OCI-LY3 (cell line): ENCODE results near the gene PAX5.

Experiments
- H2AFZ ChIP-seq: fragments of 200-600, 300-600 bp; shearing (Covaris generic); 2 replicates; pipeline ENCODE4 v1.6.0; 2014; ENCODE audit warnings: antibody characterized with exemption, low read depth, low read length
- H3K27ac ChIP-seq: fragments of 200-600, 300-600 bp; sonication (generic); 2 replicates; pipeline ENCODE4 v1.5.1; 2014; ENCODE audit warnings: mild to moderate bottlenecking, low read length, moderate library complexity, mixed read lengths
- H3K27me3 ChIP-seq: fragments of 200-600, 300-600 bp; sonication (generic); 2 replicates; pipeline ENCODE4 v1.6.1; 2014; ENCODE audit warnings: low read depth, low read length, mixed read lengths
- H3K36me3 ChIP-seq: fragments of 200-600, 300-600 bp; sonication (generic); replicated peaks from 2 replicates; pipeline ENCODE3; 2014; ENCODE audit warnings: low read depth, low read length, mixed read lengths
- H3K4me1 ChIP-seq: fragments of 300-600, 200-600 bp; sonication (generic); 2 replicates; pipeline ENCODE4 v1.6.1; 2014; ENCODE audit warnings: low read length, mixed read lengths
- H3K4me2 ChIP-seq: fragments of 200-600, 300-600 bp; sonication (generic); 2 replicates; pipeline ENCODE4 v1.6.1; 2014; ENCODE audit warnings: low read length, mixed read lengths
- H3K4me3 ChIP-seq: fragments of 300-600, 200-600 bp; sonication (generic); 2 replicates; pipeline ENCODE4 v1.5.1; 2014; ENCODE audit warnings: antibody characterized with exemption, mild to moderate bottlenecking, low read length, moderate library complexity
- H3K79me2 ChIP-seq: fragments of 300-600, 200-600 bp; shearing (Covaris generic); 2 replicates; pipeline ENCODE4 v1.6.1; 2014; ENCODE audit warnings: mild to moderate bottlenecking, low read length, mixed read lengths
- H3K9ac ChIP-seq: fragments of 300-600, 200-600 bp; shearing (Covaris generic); 2 replicates; pipeline ENCODE4 v1.6.0; 2014; ENCODE audit warnings: mild to moderate bottlenecking, low read length, moderate library complexity
- H3K9me3 ChIP-seq: fragments of 200-600, 300-600 bp; shearing (Covaris generic); 2 replicates; pipeline ENCODE4 v1.6.1; 2014; ENCODE audit warnings: low read length, mixed read lengths; ENCODE audit not compliant: insufficient read depth
- H4K20me1 ChIP-seq: fragments of 200-600, 300-600 bp; sonication (generic); 2 replicates; pipeline ENCODE4 v1.6.1; 2016; ENCODE audit warnings: low read length, mixed read lengths; ENCODE audit not compliant: insufficient read depth
- CTCF ChIP-seq: fragments of 200-600, 300-600 bp; sonication (generic); IDR thresholded peaks from 2 replicates; pipeline ENCODE4 v1.5.1; 2014; ENCODE audit warnings: antibody characterized with exemption, low read length, low read depth
- EZH2phosphoT487 ChIP-seq: fragments of 200-600 bp; shearing (Covaris generic); IDR thresholded peaks from 2 replicates; pipeline ENCODE4 v1.6.1; 2018; ENCODE audit warnings: antibody characterized with exemption, mixed run types, low read depth

PAX5 gene

GRCh38 chr9:36888551-36888950 is 145.5 kb downstream of the PAX5 start:
- Histone ChIP-seq H2AFZ (no peak overlapping the region), H3K4me2 (no peak overlapping the region), H3K27me3 (no peaks in the 10 kb centered on the region), H3K79me2 (peaks cover 95% of the 10 kb centered on the region), H3K4me3 (no peak overlapping the region), H3K36me3 (peaks cover 59% of the 10 kb centered on the region), H4K20me1 (peaks cover 87% of the 10 kb centered on the region), H3K9ac (no peak overlapping the region), H3K27ac (no peak overlapping the region), H3K4me1 (peaks cover 6% of the 10 kb centered on the region; the same call in 1 of the 2 replicates), H3K9me3 (no peaks in the 10 kb centered on the region)
- TF ChIP-seq CTCF = no peak
- no peak for TF ChIP-seq EZH2phosphoT487

- peaks cover 76% of the 10 kb centered on the region for H3K79me2 ChIP-seq
- no peak overlapping the region for H3K4me2 ChIP-seq
- no peak overlapping the region for H2AFZ ChIP-seq
- H3K27ac ChIP-seq = no peak overlapping the region
- H3K4me1 ChIP-seq = peaks cover 17% of the 10 kb centered on the region
- TF ChIP-seq CTCF = no peak
- no peak overlapping the region for H3K4me3 ChIP-seq
- H4K20me1 ChIP-seq = peaks cover 74% of the 10 kb centered on the region
- H3K36me3 ChIP-seq = peaks cover 47% of the 10 kb centered on the region
- H3K9me3 ChIP-seq = no peaks in the 10 kb centered on the region
- no peaks in the 10 kb centered on the region for H3K27me3 ChIP-seq
- H3K9ac ChIP-seq = no peak overlapping the region
Measured at GRCh38 chr9:36884721-36885120, 149.3 kb downstream of the PAX5 start.

GRCh38 chr9:36882594-36882993 is 151.5 kb downstream of the PAX5 start:
- TF ChIP-seq CTCF = no peak
- TF ChIP-seq EZH2phosphoT487 = no peak
- Histone ChIP-seq H3K27ac (no peak overlapping the region), H3K27me3 (no peaks in the 10 kb centered on the region), H2AFZ (no peak overlapping the region), H3K36me3 (peaks cover 61% of the 10 kb centered on the region), H3K79me2 (peaks cover 76% of the 10 kb centered on the region), H3K4me2 (no peak overlapping the region), H3K4me1 (peaks cover 32% of the 10 kb centered on the region), H4K20me1 (peaks cover 75% of the 10 kb centered on the region), H3K9ac (no peak overlapping the region), H3K4me3 (no peak overlapping the region), H3K9me3 (no peaks in the 10 kb centered on the region)

- Histone ChIP-seq H3K4me2 (no peak overlapping the region), H3K27ac (no peak overlapping the region), H3K4me3 (no peak overlapping the region), H3K27me3 (no peaks in the 10 kb centered on the region), H4K20me1 (peaks cover 75% of the 10 kb centered on the region), H3K36me3 (peaks cover 59% of the 10 kb centered on the region), H3K79me2 (peaks cover 73% of the 10 kb centered on the region), H3K9me3 (no peaks in the 10 kb centered on the region), H2AFZ (no peak overlapping the region), H3K9ac (no peak overlapping the region), H3K4me1 (peaks cover 39% of the 10 kb centered on the region)
- TF ChIP-seq CTCF (no peak), EZH2phosphoT487 (no peak)
Measured at GRCh38 chr9:36881743-36882441, 152.2 kb downstream of the PAX5 start.
